Skeletal muscle satellite cell (primary cell): ENCODE results near the gene MECP2. TPM values are rescaled to one million over a fixed set of nuclear protein-coding genes. Genes with fewer than 3 reads are reported as not detected.
"Not testable (repeated sequence)": the region's sequence is repeated elsewhere in the genome, so short reads cannot be mapped to it uniquely, and the experiment has no call there.

Experiments
- H3K27me3 ChIP-seq: 2 replicates; pipeline ENCODE4 v1.7.0; 2013; ENCODE audit warnings: low read length; ENCODE audit not compliant: control insufficient read depth, insufficient read depth
- H3K36me3 ChIP-seq: 2 replicates; pipeline ENCODE4 v1.7.0; 2013; ENCODE audit warnings: mild to moderate bottlenecking, control low read depth, low read length; ENCODE audit not compliant: insufficient read depth
- H3K4me1 ChIP-seq: 2 replicates; pipeline ENCODE4 v1.7.0; 2013; ENCODE audit warnings: low read length; ENCODE audit not compliant: control insufficient read depth, insufficient read depth
- H3K4me2 ChIP-seq: 2 replicates; pipeline ENCODE4 v1.7.0; 2013; ENCODE audit warnings: mild to moderate bottlenecking, low read length
- H3K4me3 ChIP-seq: 2 replicates; pipeline ENCODE4 v1.7.0; 2013; ENCODE audit warnings: low read length
- H3K9ac ChIP-seq: 2 replicates; pipeline ENCODE4 v1.7.0; 2013; ENCODE audit warnings: mild to moderate bottlenecking, low read depth, low read length, moderate library complexity
- H3K9me3 ChIP-seq: replicated peaks from 2 replicates; pipeline ENCODE4 v1.7.0; 2013; ENCODE audit warnings: mild to moderate bottlenecking, control low read depth, low read length
- total RNA-seq: library from RNA; depleted of rRNA; stranded (reverse); fragments of >200 nt; gene quantifications from 2 replicates; pipeline ENCODE4 v1.2.3, GENCODE V29; 2012; rRNA removed

The MECP2 gene
- total RNA-seq: 15.7 and 17.7 TPM in 2 replicates

GRCh38 chrX:154097589-154098541 is at the start of gene MECP2:
MECP2 (minus strand) TSS chrX:154097717.
- H3K4me2 ChIP-seq: peak within 1 kb of the TSS; percentile 90
- H3K36me3 ChIP-seq: no peaks in the 10 kb centered on the region
- H3K4me1 ChIP-seq: peaks cover 21% of the 10 kb centered on the region
- peaks cover 5% of the 10 kb centered on the region for H3K27me3 ChIP-seq
- peak within 1 kb of the TSS; percentile 73 for H3K4me3 ChIP-seq
- H3K9ac ChIP-seq: peak within 1 kb of the TSS; percentile 86
- no peaks in the 10 kb centered on the region for H3K9me3 ChIP-seq

- H3K4me2 ChIP-seq, H3K4me3 ChIP-seq, H3K9ac ChIP-seq, H3K27me3 ChIP-seq, H3K4me1 ChIP-seq, H3K36me3 ChIP-seq, H3K9me3 ChIP-seq: not testable (repeated sequence)
These were observed 46.5 kb upstream of the MECP2 start, which contains the start of gene OPN1LW for GRCh38 chrX:154144010-154144409. OPN1LW (plus strand) TSS chrX:154144243; CDS start chrX:154144284, 41 bp downstream.

GRCh38 chrX:154142950-154143745 is 45.6 kb upstream of the MECP2 start:
- Histone ChIP-seq H3K9ac (no peak overlapping the region), H3K9me3 (no peaks in the 10 kb centered on the region), H3K4me2 (no peak overlapping the region), H3K27me3 (peaks cover 10% of the 10 kb centered on the region), H3K4me3 (no peak overlapping the region), H3K4me1 (no peaks in the 10 kb centered on the region), H3K36me3 (no peaks in the 10 kb centered on the region)

- H3K9ac ChIP-seq: no peak overlapping the region
- H3K27me3 ChIP-seq: peaks cover 10% of the 10 kb centered on the region
- no peak overlapping the region for H3K4me2 ChIP-seq
- no peaks in the 10 kb centered on the region for H3K9me3 ChIP-seq
- H3K36me3 ChIP-seq: no peaks in the 10 kb centered on the region
- H3K4me1 ChIP-seq: no peaks in the 10 kb centered on the region
- H3K4me3 ChIP-seq: no peak overlapping the region
These were observed 44.9 kb upstream of the MECP2 start for GRCh38 chrX:154142386-154142785.

- H3K27me3 ChIP-seq: peaks cover 13% of the 10 kb centered on the region
- H3K9ac ChIP-seq: no peak overlapping the region
- H3K4me1 ChIP-seq: no peaks in the 10 kb centered on the region
- H3K9me3 ChIP-seq: no peaks in the 10 kb centered on the region
- no peaks in the 10 kb centered on the region for H3K36me3 ChIP-seq
- no peak overlapping the region for H3K4me3 ChIP-seq
- H3K4me2 ChIP-seq: no peak overlapping the region
These were observed 43.2 kb upstream of the MECP2 start for GRCh38 chrX:154140742-154141141.

- Histone ChIP-seq H3K4me2 (no peak overlapping the region), H3K9ac (no peak overlapping the region), H3K4me1 (no peaks in the 10 kb centered on the region), H3K9me3 (no peaks in the 10 kb centered on the region), H3K4me3 (no peak overlapping the region), H3K27me3 (peaks cover 16% of the 10 kb centered on the region), H3K36me3 (no peaks in the 10 kb centered on the region)
These were observed 42.7 kb upstream of the MECP2 start for GRCh38 chrX:154140206-154140605.

GRCh38 chrX:154138857-154139256 is 41.3 kb upstream of the MECP2 start:
- H3K9me3 ChIP-seq: no peaks in the 10 kb centered on the region
- no peak overlapping the region for H3K4me3 ChIP-seq
- H3K9ac ChIP-seq: no peak overlapping the region
- H3K4me2 ChIP-seq: no peak overlapping the region
- peaks cover 16% of the 10 kb centered on the region for H3K27me3 ChIP-seq
- no peaks in the 10 kb centered on the region for H3K36me3 ChIP-seq
- H3K4me1 ChIP-seq: no peaks in the 10 kb centered on the region

- Histone ChIP-seq H3K36me3 (no peaks in the 10 kb centered on the region), H3K9ac (no peak overlapping the region), H3K9me3 (no peaks in the 10 kb centered on the region), H3K27me3 (peaks cover 16% of the 10 kb centered on the region), H3K4me1 (no peaks in the 10 kb centered on the region), H3K4me2 (peak overlapping the region; percentile 82), H3K4me3 (peak overlapping the region; percentile 57)
These were observed 39.2 kb upstream of the MECP2 start for GRCh38 chrX:154136627-154137161.

- H3K27me3 ChIP-seq: peaks cover 16% of the 10 kb centered on the region
- no peaks in the 10 kb centered on the region for H3K9me3 ChIP-seq
- no peak overlapping the region for H3K9ac ChIP-seq
- no peaks in the 10 kb centered on the region for H3K36me3 ChIP-seq
- H3K4me2 ChIP-seq: no peak overlapping the region
- no peaks in the 10 kb centered on the region for H3K4me1 ChIP-seq
- H3K4me3 ChIP-seq: no peak overlapping the region
These were observed 38.1 kb upstream of the MECP2 start for GRCh38 chrX:154135458-154136229.

GRCh38 chrX:154132366-154132765 is 34.8 kb upstream of the MECP2 start:
- Histone ChIP-seq H3K4me1 (no peaks in the 10 kb centered on the region), H3K36me3 (no peaks in the 10 kb centered on the region), H3K4me3 (no peak overlapping the region), H3K4me2 (no peak overlapping the region), H3K27me3 (peaks cover 6% of the 10 kb centered on the region), H3K9me3 (no peaks in the 10 kb centered on the region), H3K9ac (no peak overlapping the region)

GRCh38 chrX:154131955-154132354 is 34.4 kb upstream of the MECP2 start:
- H3K4me1 ChIP-seq: no peaks in the 10 kb centered on the region
- H3K9ac ChIP-seq: no peak overlapping the region
- peaks cover 6% of the 10 kb centered on the region for H3K27me3 ChIP-seq
- H3K4me2 ChIP-seq: no peak overlapping the region
- no peaks in the 10 kb centered on the region for H3K9me3 ChIP-seq
- no peaks in the 10 kb centered on the region for H3K36me3 ChIP-seq
- no peak overlapping the region for H3K4me3 ChIP-seq
